B cell (primary cell): Measurements from ENCODE around the gene THSD4. TPM values are rescaled to one million over a fixed set of nuclear protein-coding genes. Genes with fewer than 3 reads are reported as not detected.

Experiments
- ATAC-seq: fragments of 200-7000 bp; cut with Tn5 transposase; one replicate; pipeline ENCODE4 v1.10.0; 2021; ENCODE audit warnings: low read depth, mild to moderate bottlenecking, moderate number of reproducible peaks, moderate library complexity
- CTCF ChIA-PET: fragments of 350-600 bp; sonication (Branson Sonifier 250); formaldehyde crosslinking; loops from one replicate; lab custom pipeline; 2021; ENCODE audit warnings: antibody characterized with exemption, inconsistent platforms; lab: Charles Lee
- POLR2A ChIA-PET: fragments of 350-600 bp; sonication (Branson Sonifier 250); formaldehyde crosslinking; loops from one replicate; lab custom pipeline; 2021; ENCODE audit warnings: antibody characterized with exemption; lab: Charles Lee
- DNase-seq: peaks from one replicate; pipeline ENCODE4 v3.0.0; 2013
- H2AFZ ChIP-seq: 2 replicates; pipeline ENCODE4 v1.6.1; 2012; ENCODE audit warnings: mild to moderate bottlenecking, low read depth, low read length; ENCODE audit not compliant: insufficient read depth, poor library complexity, severe bottlenecking
- H3K27ac ChIP-seq, 2 donors: 1 replicate in 1 of 2; 2 replicates in 1 of 2; pipeline ENCODE4 v1.5.1; 2012 to 2013; ENCODE audit warnings: low read length in 2 of 2, mild to moderate bottlenecking in 2 of 2, moderate library complexity in 1 of 2
- H3K27me3 ChIP-seq, 4 experiments: fragments of 200-600 bp in 1 of 4; sonication (generic) in 1 of 4; replicated peaks in 1 of 4; 1 replicate in 2 of 4; 2 replicates in 2 of 4; pipeline versions ENCODE4 v1.6.1 to v1.7.0; 2013 to 2016; ENCODE audit warnings: low read length in 3 of 4, mild to moderate bottlenecking in 2 of 4, mixed read lengths in 1 of 4, moderate library complexity in 1 of 4; ENCODE audit not compliant: insufficient read depth in 4 of 4, control insufficient read depth in 3 of 4; ENCODE audit errors: control extremely low read depth in 1 of 4
- H3K36me3 ChIP-seq, 2 experiments: replicated peaks in 1 of 2; 1 replicate in 1 of 2; 2 replicates in 1 of 2; pipeline versions ENCODE4 v1.6.1 to v1.7.1; 2013; ENCODE audit warnings: low read length in 1 of 2; ENCODE audit not compliant: insufficient read depth in 2 of 2, control insufficient read depth in 1 of 2; ENCODE audit errors: control extremely low read depth in 1 of 2, extremely low read depth in 1 of 2
- H3K4me1 ChIP-seq, 2 donors: fragments of 200-600 bp in 1 of 2; sonication (generic) in 1 of 2; 1 replicate in 1 of 2; 2 replicates in 1 of 2; pipeline versions ENCODE4 v1.5.1 to v1.6.1; 2013 to 2017; ENCODE audit warnings: low read length in 2 of 2; ENCODE audit not compliant: control insufficient read depth in 2 of 2, insufficient read depth in 2 of 2
- H3K4me2 ChIP-seq: replicated peaks from 2 replicates; pipeline ENCODE3; 2012; ENCODE audit warnings: mild to moderate bottlenecking, low read depth, low read length; ENCODE audit not compliant: poor library complexity, severe bottlenecking
- H3K4me3 ChIP-seq, 5 experiments: fragments of 200-600 bp in 1 of 5; sonication (generic) in 1 of 5; 1 replicate in 3 of 5; 2 replicates in 2 of 5; pipeline versions ENCODE4 v1.5.1 to v1.7.0; 2011 to 2016; ENCODE audit warnings: low read length in 4 of 5, mild to moderate bottlenecking in 4 of 5, low read depth in 2 of 5, control low read depth in 1 of 5, moderate library complexity in 1 of 5; ENCODE audit not compliant: insufficient read depth in 1 of 5; ENCODE audit errors: control extremely low read depth in 1 of 5, extremely low read depth in 1 of 5
- H3K79me2 ChIP-seq: fragments of 200-600 bp; sonication (generic); one replicate; pipeline ENCODE4 v1.6.0; 2016; ENCODE audit warnings: low read length; ENCODE audit not compliant: control insufficient read depth, insufficient read depth
- H3K9ac ChIP-seq: fragments of 200-600 bp; sonication (generic); 2 replicates; pipeline ENCODE4 v1.6.1; 2017; ENCODE audit warnings: mild to moderate bottlenecking, low read length, moderate library complexity
- H3K9me3 ChIP-seq, 3 donors: one replicate each; pipeline versions ENCODE4 v1.6.1 to v1.7.1; 2013; ENCODE audit warnings: low read length in 2 of 3; ENCODE audit not compliant: control insufficient read depth in 2 of 3, insufficient read depth in 1 of 3; ENCODE audit errors: control extremely low read depth in 1 of 3
- H4K20me1 ChIP-seq: 2 replicates; pipeline ENCODE4 v1.6.0; 2012; ENCODE audit warnings: mild to moderate bottlenecking, low read length; ENCODE audit not compliant: insufficient read depth, control insufficient read depth, poor library complexity, severe bottlenecking
- H3K27ac Mint-ChIP-seq: one replicate; pipeline ENCODE4 v1.8.0; 2021; ENCODE audit warnings: mixed read lengths
- H3K27me3 Mint-ChIP-seq: one replicate; pipeline ENCODE4 v1.8.0; 2021; ENCODE audit warnings: mixed read lengths
- H3K4me1 Mint-ChIP-seq: one replicate; pipeline ENCODE4 v1.8.0; 2021; ENCODE audit warnings: mixed read lengths
- H3K4me3 Mint-ChIP-seq: one replicate; pipeline ENCODE4 v1.8.0; 2021; ENCODE audit warnings: mixed read lengths
- H3K9me3 Mint-ChIP-seq: one replicate; pipeline ENCODE4 v1.8.0; 2022; ENCODE audit warnings: mixed read lengths; ENCODE audit not compliant: insufficient read depth
- CTCF ChIP-seq: fragments of 200-600 bp; IDR thresholded peaks from one replicate; pipeline ENCODE4 v1.8.0; 2022; ENCODE audit warnings: antibody characterized with exemption, mild to moderate bottlenecking
- EZH2 ChIP-seq: IDR thresholded peaks from 2 replicates; pipeline ENCODE4 v1.6.1; 2012; ENCODE audit warnings: borderline replicate concordance, low read depth, mild to moderate bottlenecking, moderate library complexity, low read length; ENCODE audit not compliant: insufficient read depth, poor library complexity, severe bottlenecking
- WGBS: methylation state at CpG from one replicate; pipeline ENCODE4 v1.1.5; 2013; ENCODE audit warnings: missing lambda C conversion rate; ENCODE audit not compliant: insufficient coverage; 5-methylcytosine and 5-hydroxymethylcytosine counted together
- intact Hi-C: fragments of 100-400 bp; cut with micrococcal nuclease; formaldehyde crosslinking; loops from one replicate; pipeline ENCODE4 v1.10.0; 2022
- polyA plus RNA-seq: library from polyadenylated mRNA; depleted of rRNA; stranded (reverse); fragments of >200 nt; gene quantifications from 2 replicates; pipeline ENCODE4 v1.2.3, GENCODE V29; 2012
- total RNA-seq, 2 donors: library from RNA; stranded (reverse); fragments of 120-200 nt in 1 of 2; gene quantifications; 1 replicate in 1 of 2; 2 replicates in 1 of 2; pipeline versions ENCODE4 v1.2.3 to v1.2.4, GENCODE V29; 2013 to 2022

Gene THSD4
- total and polyA plus RNA-seq, 2 donors (not counting 1 experiment from before 2014, with no cell fraction given) = not detected

GRCh38 chr15:71572452-71573053 is 457.3 kb downstream of the THSD4 start:
- H3K27me3 Mint-ChIP-seq = no peaks in the 10 kb centered on the region
- Histone ChIP-seq H3K9me3 (peaks cover 0 to 2% (median 0%) of the 10 kb centered on the region in 3 donors), H3K27ac (no peak overlapping the region), H3K27me3 (peaks cover 0 to 4% (median 1%) of the 10 kb centered on the region in 4 experiments), H3K4me3 (no peak overlapping the region), H3K4me1 (no peaks in the 10 kb centered on the region), H2AFZ (no peak overlapping the region), H3K9ac (no peak overlapping the region), H4K20me1 (no peaks in the 10 kb centered on the region), H3K36me3 (no peaks in the 10 kb centered on the region), H3K4me2 (no peak overlapping the region), H3K79me2 (no peaks in the 10 kb centered on the region)
- ATAC-seq = no peak
- 84% methylated on average over 3 of the region's 5 CpGs for WGBS
- POLR2A ChIA-PET = no interaction called here
- H3K4me3 Mint-ChIP-seq = no peak overlapping the region
- H3K27ac Mint-ChIP-seq = no peak overlapping the region
- DNase-seq = no peak
- no peak for TF ChIP-seq EZH2
- TF ChIP-seq CTCF = no peak
- CTCF ChIA-PET = no interaction called here
- intact Hi-C loops = no loop called here
- no peaks in the 10 kb centered on the region for H3K9me3 Mint-ChIP-seq
- H3K4me1 Mint-ChIP-seq = no peaks in the 10 kb centered on the region

GRCh38 chr15:71573599-71573998 is 458.3 kb downstream of the THSD4 start:
- Mint-ChIP-seq H3K4me3 (no peak overlapping the region), H3K4me1 (no peaks in the 10 kb centered on the region), H3K27me3 (no peaks in the 10 kb centered on the region), H3K27ac (no peak overlapping the region), H3K9me3 (no peaks in the 10 kb centered on the region)
- WGBS = no CpG with 5 or more reads among the region's 2 CpGs
- H3K79me2 ChIP-seq = no peaks in the 10 kb centered on the region
- POLR2A ChIA-PET = no interaction called here
- DNase-seq = no peak
- CTCF ChIA-PET = no interaction called here
- H4K20me1 ChIP-seq = no peaks in the 10 kb centered on the region
- no peaks in the 10 kb centered on the region for H3K36me3 ChIP-seq
- H3K4me3 ChIP-seq = no peak overlapping the region
- intact Hi-C loops = no loop called here
- H3K9me3 ChIP-seq = peaks cover 0 to 2% (median 0%) of the 10 kb centered on the region in 3 donors
- no peak overlapping the region for H3K9ac ChIP-seq
- H3K27ac ChIP-seq = no peak overlapping the region
- H3K27me3 ChIP-seq = peaks cover 0 to 4% (median 1%) of the 10 kb centered on the region in 4 experiments
- no peak for ATAC-seq
- no peak overlapping the region for H2AFZ ChIP-seq
- H3K4me2 ChIP-seq = no peak overlapping the region
- H3K4me1 ChIP-seq = no peaks in the 10 kb centered on the region
- TF ChIP-seq CTCF (no peak), EZH2 (no peak)
